Coronary artery (tissue), 2 donors: ENCODE data around the gene SPTBN5.

Source experiments
- DNase-seq: peaks from one replicate; pipeline ENCODE4 v3.0.0-alpha.2; 2017; ENCODE audit warnings: low spot score
- H3K27ac ChIP-seq, 2 donors: fragments of 200-600 bp; sonication (generic); one replicate each; pipeline ENCODE4 v1.5.1; 2016 to 2019
- H3K4me3 ChIP-seq: fragments of 200-600 bp; sonication (generic); 2 replicates; pipeline ENCODE4 v1.5.1; 2016; ENCODE audit warnings: mild to moderate bottlenecking, moderate library complexity
- CTCF ChIP-seq: fragments of 200-600 bp; sonication (generic); IDR thresholded peaks from one replicate; pipeline ENCODE4 v1.5.1; 2019; ENCODE audit warnings: antibody characterized with exemption

Gene SPTBN5

GRCh38 chr15:41919954-41920538 is 26.2 kb upstream of the SPTBN5 start:
- no peak overlapping the region for H3K4me3 ChIP-seq
- DNase-seq = no peak
- H3K27ac ChIP-seq = peak overlapping the region in 1 of 2 donors; percentile 64
- TF ChIP-seq CTCF = no peak

GRCh38 chr15:41919201-41919820 is 25.5 kb upstream of the SPTBN5 start:
- DNase-seq = no peak
- no peak for TF ChIP-seq CTCF
- Histone ChIP-seq H3K4me3 (no peak overlapping the region), H3K27ac (peak overlapping the region in 1 of 2 donors; percentile 64)

GRCh38 chr15:41918506-41919126 is 24.8 kb upstream of the SPTBN5 start:
- Histone ChIP-seq H3K4me3 (no peak overlapping the region), H3K27ac (peak overlapping the region in 1 of 2 donors; percentile 64)
- DNase-seq = no peak
- TF ChIP-seq CTCF = no peak

- Histone ChIP-seq H3K27ac (peak overlapping the region in 1 of 2 donors; percentile 64), H3K4me3 (no peak overlapping the region)
- TF ChIP-seq CTCF = no peak
- DNase-seq = peak; percentile 62
These were observed 24.0 kb upstream of the SPTBN5 start for GRCh38 chr15:41917767-41918430.

DNA sequence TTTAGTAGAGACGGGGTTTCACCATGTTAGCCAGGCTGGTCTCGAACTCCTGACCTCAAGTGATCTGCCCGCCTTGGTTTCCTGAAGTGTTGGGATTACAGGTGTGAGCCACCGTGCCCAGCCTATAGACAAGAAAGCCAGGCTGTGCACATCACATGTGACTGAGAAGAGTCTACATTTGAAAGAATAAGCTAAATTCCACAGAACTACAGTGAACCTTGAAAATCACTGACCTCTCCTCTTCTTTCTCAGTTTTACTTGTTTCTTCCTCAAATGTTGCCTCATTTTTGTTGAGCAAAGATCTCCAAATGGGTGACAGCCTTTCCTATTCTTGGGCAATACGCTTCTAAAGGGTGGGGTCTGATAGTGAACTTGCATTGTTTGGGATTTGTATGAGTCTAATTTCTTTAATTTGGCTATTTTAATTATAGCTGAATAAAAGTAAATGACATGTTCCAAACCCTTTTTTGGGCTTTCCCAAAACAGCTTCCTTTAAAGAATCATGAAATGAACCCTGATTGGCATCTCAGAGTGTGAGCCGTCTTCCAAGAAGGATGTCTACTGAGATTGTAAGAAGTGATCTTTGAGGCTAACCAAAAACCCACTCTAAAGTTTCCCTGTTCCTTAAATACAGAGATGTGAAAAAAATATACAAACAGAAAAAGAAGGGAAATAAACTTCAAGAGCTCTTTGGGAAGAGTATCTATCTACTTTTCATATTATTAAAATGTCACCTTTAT is 21.6 kb upstream of the SPTBN5 start:
- H3K27ac ChIP-seq = peak overlapping the region in 1 of 2 donors; percentile 64
- H3K4me3 ChIP-seq = no peak overlapping the region
- DNase-seq = no peak
- TF ChIP-seq CTCF = no peak

GRCh38 chr15:41914411-41914810 is 20.6 kb upstream of the SPTBN5 start:
- TF ChIP-seq CTCF = no peak
- Histone ChIP-seq H3K4me3 (no peak overlapping the region), H3K27ac (no peak overlapping the region)
- DNase-seq = no peak
